ENCODE data around the gene LRRC51. TPM values are rescaled to one million over a fixed set of nuclear protein-coding genes. Genes with fewer than 3 reads are reported as not detected.

LRRC51 gene
- polyA plus RNA-seq, 1 donor from 2014 or later = 20.8 TPM

- Histone ChIP-seq H3K79me2 (replicated peaks; ENCODE audit: insufficient read depth, low read length) (peaks cover 30% of the 10 kb centered on the region), H3K27ac (ENCODE audit: low read length) (peak overlapping the region; percentile 99), H2AFZ (ENCODE audit: low read depth, low read length) (peak overlapping the region; percentile 71), H3K9me3 (ENCODE audit: low read length) (no peaks in the 10 kb centered on the region), H3K4me2 (ENCODE audit: low read length) (peak overlapping the region; percentile 86), H3K9me2 (ENCODE audit: insufficient read depth, low read length) (no peaks in the 10 kb centered on the region), H4K20me1 (ENCODE audit: insufficient read depth) (no peaks in the 10 kb centered on the region), H3K36me3 (ENCODE audit: insufficient read depth, low read length) (no peaks in the 10 kb centered on the region), H3K27me3 (ENCODE audit: insufficient read depth, low read depth, low read length) (no peaks in the 10 kb centered on the region), H3K4me3 (ENCODE audit: low read length) (peak overlapping the region; percentile 67), H3F3A (ENCODE audit: insufficient read depth, low read length, poor library complexity, severe bottlenecking) (peaks cover 9% of the 10 kb centered on the region), H3K9ac (ENCODE audit: low read length) (peak overlapping the region; percentile 94)
- TF ChIP-seq SMC3 (conservative IDR thresholded peaks at IDR 0.05; ENCODE audit: poor library complexity) (no peak), EP300 (conservative IDR thresholded peaks at IDR 0.05; ENCODE audit: poor library complexity, severe bottlenecking) (no peak), CTCF (IDR thresholded peaks at IDR 0.05; ENCODE audit: poor library complexity, severe bottlenecking) (no peak), TAF1 (IDR thresholded peaks at IDR 0.05; ENCODE audit: low read depth) (no peak), EZH2 (IDR thresholded peaks at IDR 0.05; ENCODE audit: borderline replicate concordance, insufficient read depth, low read length, poor library complexity, severe bottlenecking) (no peak), MXI1 (conservative IDR thresholded peaks at IDR 0.05; ENCODE audit: poor library complexity, severe bottlenecking) (no peak), RAD21 (conservative IDR thresholded peaks at IDR 0.05) (no peak), POLR2AphosphoS5 (IDR thresholded peaks at IDR 0.05) (no peak), REST (IDR thresholded peaks at IDR 0.05; ENCODE audit: borderline replicate concordance) (no peak)
These were observed 38.4 kb upstream of the LRRC51 start for GRCh38 chr11:72042064-72042745.

- TF ChIP-seq CTCF (IDR thresholded peaks at IDR 0.05; ENCODE audit: poor library complexity, severe bottlenecking) (no peak), REST (IDR thresholded peaks at IDR 0.05; ENCODE audit: borderline replicate concordance) (no peak), TAF1 (IDR thresholded peaks at IDR 0.05; ENCODE audit: low read depth) (no peak), SMC3 (conservative IDR thresholded peaks at IDR 0.05; ENCODE audit: poor library complexity) (no peak), POLR2AphosphoS5 (IDR thresholded peaks at IDR 0.05) (no peak), EZH2 (IDR thresholded peaks at IDR 0.05; ENCODE audit: borderline replicate concordance, insufficient read depth, low read length, poor library complexity, severe bottlenecking) (no peak)
- no peaks in the 10 kb centered on the region for H4K20me1 ChIP-seq (ENCODE audit: insufficient read depth)
- no peak overlapping the region for H3K27ac ChIP-seq (ENCODE audit: low read length)
- H3K4me3 ChIP-seq (ENCODE audit: low read length) = no peak overlapping the region
- no peaks in the 10 kb centered on the region for H3K79me2 ChIP-seq (replicated peaks; ENCODE audit: insufficient read depth, low read length)
- H3K9me3 ChIP-seq (ENCODE audit: low read length) = no peaks in the 10 kb centered on the region
- no peaks in the 10 kb centered on the region for H3K36me3 ChIP-seq (ENCODE audit: insufficient read depth, low read length)
- no peaks in the 10 kb centered on the region for H3K27me3 ChIP-seq (ENCODE audit: insufficient read depth, low read depth, low read length)
- no peak overlapping the region for H2AFZ ChIP-seq (ENCODE audit: low read depth, low read length)
- no peaks in the 10 kb centered on the region for H3K9me2 ChIP-seq (ENCODE audit: insufficient read depth, low read length)
- H3K9ac ChIP-seq (ENCODE audit: low read length) = no peak overlapping the region
- peaks cover 6% of the 10 kb centered on the region for H3F3A ChIP-seq (ENCODE audit: insufficient read depth, low read length, poor library complexity, severe bottlenecking)
- H3K4me2 ChIP-seq (ENCODE audit: low read length) = no peak overlapping the region
These were observed 34.8 kb upstream of the LRRC51 start for GRCh38 chr11:72045849-72046248.
